Renal pelvis (tissue), 4 donors: Measurements from ENCODE around the gene HBD. TPM values are rescaled to one million over a fixed set of nuclear protein-coding genes. Genes with fewer than 3 reads are reported as not detected.

ENCODE experiments used
- DNase-seq: peaks from one replicate; pipeline ENCODE4 v3.0.0-alpha.2; 2013
- polyA plus RNA-seq, 3 donors: library from polyadenylated mRNA; unstranded; fragments of 120-200 nt; gene quantifications; one replicate each; pipeline ENCODE4 v1.2.1, GENCODE V29; 2013; ENCODE audit not compliant: insufficient read length in 3 of 3

The HBD gene
- polyA plus RNA-seq, 3 donors, result 0.68 to 1.1 (median 0.93) TPM

GRCh38 chr11:5196067-5196466, 38.2 kb downstream of the HBD start:
- DNase-seq, result no peak

- no peak for DNase-seq
Observed at GRCh38 chr11:5192738-5193137, 41.5 kb downstream of the HBD start.

GRCh38 chr11:5188201-5188600, 46.1 kb downstream of the HBD start:
- DNase-seq, result no peak

Other genes starting within 250 kb of the HBD start
- under 1 TPM; 0.01 to 0.15 (median 0.13) TPM for gene OR51L1, start 239.6 kb downstream of the HBD start, polyA plus RNA-seq
- not detected for gene OR52J3, start 188.0 kb downstream of the HBD start, polyA plus RNA-seq
- not detected for gene OR52E2, start 174.9 kb downstream of the HBD start, polyA plus RNA-seq
- not detected for gene OR52E1, start 164.9 kb downstream of the HBD start, polyA plus RNA-seq
- not detected for gene OR52A5, start 96.1 kb downstream of the HBD start, polyA plus RNA-seq
- under 1 TPM; 0.01 to 0.04 (median 0.03) TPM for gene OR52A1, start 79.7 kb downstream of the HBD start, polyA plus RNA-seq
- gene OR51V1, start 33.8 kb downstream of the HBD start, polyA plus RNA-seq, result not detected
- 100 to 1,000 TPM; 107 to 153 (median 133) TPM for gene HBB, start 7.4 kb downstream of the HBD start, polyA plus RNA-seq
- 100 to 1,000 TPM; 482 to 633 (median 588) TPM for gene HBG1, start 15.4 kb upstream of the HBD start, polyA plus RNA-seq
- 1,000 to 10,000 TPM; 1,217 to 2,022 (median 1,324) TPM for gene HBG2, start 20.3 kb upstream of the HBD start, polyA plus RNA-seq
- gene HBE1, start 35.5 kb upstream of the HBD start, polyA plus RNA-seq, result 10 to 100 TPM in 1 of 3 donors, 1 to 10 TPM in 2; 2.4 to 10.5 (median 7.1) TPM
- gene OR51B4, start 67.5 kb upstream of the HBD start, polyA plus RNA-seq, result under 1 TPM; 0.09 to 0.24 (median 0.18) TPM
- not detected for gene OR51B2, start 89.8 kb upstream of the HBD start, polyA plus RNA-seq
- under 1 TPM; 0.32 to 0.59 (median 0.34) TPM for gene OR51B5, start 109.0 kb upstream of the HBD start, polyA plus RNA-seq
- gene OR51B6, start 117.0 kb upstream of the HBD start, polyA plus RNA-seq, result not detected
- under 1 TPM in 2 of 3 donors, not detected in 1; 0.09 to 0.14 TPM for gene OR51M1, start 149.3 kb upstream of the HBD start, polyA plus RNA-seq
- gene OR51Q1, start 187.6 kb upstream of the HBD start, polyA plus RNA-seq, result under 1 TPM in 1 of 3 donors, not detected in 2; 0.16 TPM
- gene OR51I1, start 207.0 kb upstream of the HBD start, polyA plus RNA-seq, result not detected
- gene OR51I2, start 214.8 kb upstream of the HBD start, polyA plus RNA-seq, result not detected